Ishikawa (cell line): ENCODE measurements around the gene USP49.

ENCODE experiments used
- CEBPB ChIP-seq: IDR thresholded peaks from 2 replicates; pipeline ENCODE4 v1.6.1; 2012
- CREB1 ChIP-seq: IDR thresholded peaks from 2 replicates; pipeline ENCODE4 v1.6.1; 2012; ENCODE audit warnings: low read depth
- EGR1 ChIP-seq: IDR thresholded peaks from 2 replicates; pipeline ENCODE4 v1.6.1; 2012
- EP300 ChIP-seq: IDR thresholded peaks from 2 replicates; pipeline ENCODE4 v1.6.1; 2012; ENCODE audit warnings: borderline replicate concordance
- FOXM1 ChIP-seq: IDR thresholded peaks from 2 replicates; pipeline ENCODE4 v1.6.1; 2012; ENCODE audit warnings: low read depth, borderline replicate concordance
- MAX ChIP-seq: IDR thresholded peaks from 2 replicates; pipeline ENCODE4 v1.6.1; 2012
- NFIC ChIP-seq: IDR thresholded peaks from 2 replicates; pipeline ENCODE4 v1.6.1; 2012
- RAD21 ChIP-seq: IDR thresholded peaks from 2 replicates; pipeline ENCODE4 v1.6.1; 2012; ENCODE audit warnings: low read depth
- TAF1 ChIP-seq: IDR thresholded peaks from 2 replicates; pipeline ENCODE4 v1.6.1; 2012; ENCODE audit warnings: low read depth, mild to moderate bottlenecking
- TCF12 ChIP-seq: IDR thresholded peaks from 2 replicates; pipeline ENCODE4 v1.6.1; 2012; ENCODE audit warnings: low read depth
- TEAD4 ChIP-seq: IDR thresholded peaks from 2 replicates; pipeline ENCODE4 v1.6.1; 2012
- YY1 ChIP-seq: IDR thresholded peaks from 2 replicates; pipeline ENCODE4 v1.6.1; 2012; ENCODE audit warnings: low read depth
- ZBTB7A ChIP-seq: IDR thresholded peaks from 2 replicates; pipeline ENCODE4 v1.6.1; 2012; ENCODE audit warnings: low read depth
- TF ChIP-seq, protein P1 (sequence below): IDR thresholded peaks from 2 replicates; pipeline ENCODE4 v1.6.1; 2012
- TF ChIP-seq, protein P2 (sequence below): IDR thresholded peaks from 2 replicates; pipeline ENCODE4 v1.6.1; 2012; ENCODE audit warnings: low read depth, mild to moderate bottlenecking

The USP49 gene

GRCh38 chr6:41823178-41823577 is 72.0 kb downstream of the USP49 start:
- TF ChIP-seq ZBTB7A: no peak
- TF ChIP-seq, protein P1, sequence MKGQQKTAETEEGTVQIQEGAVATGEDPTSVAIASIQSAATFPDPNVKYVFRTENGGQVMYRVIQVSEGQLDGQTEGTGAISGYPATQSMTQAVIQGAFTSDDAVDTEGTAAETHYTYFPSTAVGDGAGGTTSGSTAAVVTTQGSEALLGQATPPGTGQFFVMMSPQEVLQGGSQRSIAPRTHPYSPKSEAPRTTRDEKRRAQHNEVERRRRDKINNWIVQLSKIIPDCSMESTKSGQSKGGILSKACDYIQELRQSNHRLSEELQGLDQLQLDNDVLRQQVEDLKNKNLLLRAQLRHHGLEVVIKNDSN: no peak
- TF ChIP-seq, protein P2, sequence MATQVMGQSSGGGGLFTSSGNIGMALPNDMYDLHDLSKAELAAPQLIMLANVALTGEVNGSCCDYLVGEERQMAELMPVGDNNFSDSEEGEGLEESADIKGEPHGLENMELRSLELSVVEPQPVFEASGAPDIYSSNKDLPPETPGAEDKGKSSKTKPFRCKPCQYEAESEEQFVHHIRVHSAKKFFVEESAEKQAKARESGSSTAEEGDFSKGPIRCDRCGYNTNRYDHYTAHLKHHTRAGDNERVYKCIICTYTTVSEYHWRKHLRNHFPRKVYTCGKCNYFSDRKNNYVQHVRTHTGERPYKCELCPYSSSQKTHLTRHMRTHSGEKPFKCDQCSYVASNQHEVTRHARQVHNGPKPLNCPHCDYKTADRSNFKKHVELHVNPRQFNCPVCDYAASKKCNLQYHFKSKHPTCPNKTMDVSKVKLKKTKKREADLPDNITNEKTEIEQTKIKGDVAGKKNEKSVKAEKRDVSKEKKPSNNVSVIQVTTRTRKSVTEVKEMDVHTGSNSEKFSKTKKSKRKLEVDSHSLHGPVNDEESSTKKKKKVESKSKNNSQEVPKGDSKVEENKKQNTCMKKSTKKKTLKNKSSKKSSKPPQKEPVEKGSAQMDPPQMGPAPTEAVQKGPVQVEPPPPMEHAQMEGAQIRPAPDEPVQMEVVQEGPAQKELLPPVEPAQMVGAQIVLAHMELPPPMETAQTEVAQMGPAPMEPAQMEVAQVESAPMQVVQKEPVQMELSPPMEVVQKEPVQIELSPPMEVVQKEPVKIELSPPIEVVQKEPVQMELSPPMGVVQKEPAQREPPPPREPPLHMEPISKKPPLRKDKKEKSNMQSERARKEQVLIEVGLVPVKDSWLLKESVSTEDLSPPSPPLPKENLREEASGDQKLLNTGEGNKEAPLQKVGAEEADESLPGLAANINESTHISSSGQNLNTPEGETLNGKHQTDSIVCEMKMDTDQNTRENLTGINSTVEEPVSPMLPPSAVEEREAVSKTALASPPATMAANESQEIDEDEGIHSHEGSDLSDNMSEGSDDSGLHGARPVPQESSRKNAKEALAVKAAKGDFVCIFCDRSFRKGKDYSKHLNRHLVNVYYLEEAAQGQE: no peak
- no peak for TF ChIP-seq RAD21
- no peak for TF ChIP-seq NFIC

GRCh38 chr6:41822021-41822420 is 73.2 kb downstream of the USP49 start:
- no peak for TF ChIP-seq MAX
- TF ChIP-seq YY1: no peak
- TF ChIP-seq TEAD4: no peak
- no peak for TF ChIP-seq RAD21
- no peak for TF ChIP-seq TAF1
- TF ChIP-seq, protein P1: no peak
- no peak for TF ChIP-seq CEBPB

- TF ChIP-seq RAD21: no peak
- TF ChIP-seq EGR1: no peak
- no peak for TF ChIP-seq TAF1
- no peak for TF ChIP-seq CEBPB
- no peak for TF ChIP-seq FOXM1
- TF ChIP-seq NFIC: no peak
- TF ChIP-seq ZBTB7A: no peak
- TF ChIP-seq, protein P1: no peak
- no peak for TF ChIP-seq TEAD4
- no peak for TF ChIP-seq TCF12
- no peak for TF ChIP-seq CREB1
- no peak for TF ChIP-seq EP300
- no peak for TF ChIP-seq YY1
Observed at GRCh38 chr6:41821266-41821665, 73.9 kb downstream of the USP49 start.

DNA sequence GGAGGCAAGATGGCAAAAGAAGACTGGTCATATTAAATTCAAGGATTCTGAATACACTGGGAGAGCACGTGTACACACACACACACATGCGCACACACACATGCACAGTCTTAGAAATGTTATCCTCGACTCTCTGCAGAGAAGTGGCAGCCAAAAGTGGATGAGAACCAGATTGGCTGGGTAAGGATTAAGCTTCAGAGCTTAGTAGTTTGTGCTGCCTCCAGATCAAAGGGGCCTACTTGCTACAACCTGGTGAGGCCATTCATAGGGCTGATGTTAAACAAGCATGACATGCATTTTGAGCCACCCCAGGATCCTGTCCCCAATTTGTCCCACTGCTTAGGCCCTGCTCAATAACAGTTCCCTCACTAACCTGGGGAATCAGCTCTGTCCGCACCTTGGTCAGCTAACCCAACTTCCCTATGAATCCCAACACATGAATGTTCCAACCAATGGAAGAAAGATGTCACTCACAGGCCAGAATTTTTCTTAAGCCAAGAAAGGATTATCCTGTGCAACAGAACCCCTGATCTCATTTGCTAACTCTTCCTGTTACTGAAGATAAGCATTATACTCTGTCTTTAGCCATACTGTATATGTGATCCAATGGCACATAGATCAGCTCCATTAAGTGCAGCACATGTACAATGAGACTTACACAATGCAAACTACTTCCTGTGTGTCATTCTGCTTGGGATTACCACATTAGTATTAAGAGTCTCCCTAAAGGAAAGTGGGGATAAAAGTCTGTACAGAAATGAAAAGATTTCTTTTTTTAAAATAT is 76.7 kb downstream of the USP49 start:
- no peak for TF ChIP-seq RAD21
- no peak for TF ChIP-seq MAX
- no peak for TF ChIP-seq EP300
- TF ChIP-seq CEBPB: no peak
- no peak for TF ChIP-seq TAF1

GRCh38 chr6:41815587-41815986 is 79.6 kb downstream of the USP49 start:
- no peak for TF ChIP-seq RAD21
- no peak for TF ChIP-seq EP300
- TF ChIP-seq TEAD4: no peak
- TF ChIP-seq CEBPB: no peak
- TF ChIP-seq TCF12: no peak

- TF ChIP-seq EP300 (no peak), TCF12 (no peak), RAD21 (no peak), TAF1 (no peak)
- TF ChIP-seq, protein P2: no peak
Observed at GRCh38 chr6:41814629-41815028, 80.5 kb downstream of the USP49 start.
